Measurements from ENCODE around the gene AGO3.
"Not testable (repeated sequence)": the region's sequence is repeated elsewhere in the genome, so short reads cannot be mapped to it uniquely, and the experiment has no call there.

The AGO3 gene

DNA sequence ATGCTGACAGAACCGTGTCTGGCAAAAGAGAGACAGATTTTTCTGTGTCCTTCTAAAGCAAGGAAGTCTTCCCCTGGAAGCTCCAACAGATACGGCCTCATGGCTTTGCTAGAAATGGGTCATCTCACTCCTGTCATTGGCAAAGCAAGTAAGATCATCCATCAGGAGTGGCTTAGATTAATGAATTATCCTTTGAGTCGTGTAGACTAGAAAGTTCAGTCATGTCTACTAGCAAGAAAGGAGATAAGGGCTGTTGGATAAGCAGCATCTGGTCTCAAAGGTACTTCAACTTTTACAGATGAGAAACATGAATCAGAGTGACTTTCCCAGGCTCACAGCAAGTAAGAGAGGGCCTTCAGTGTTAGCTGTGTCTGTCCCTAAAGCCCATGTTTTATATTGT is 3.4 kb upstream of the AGO3 start:
- DNase-seq: no peak

DNA sequence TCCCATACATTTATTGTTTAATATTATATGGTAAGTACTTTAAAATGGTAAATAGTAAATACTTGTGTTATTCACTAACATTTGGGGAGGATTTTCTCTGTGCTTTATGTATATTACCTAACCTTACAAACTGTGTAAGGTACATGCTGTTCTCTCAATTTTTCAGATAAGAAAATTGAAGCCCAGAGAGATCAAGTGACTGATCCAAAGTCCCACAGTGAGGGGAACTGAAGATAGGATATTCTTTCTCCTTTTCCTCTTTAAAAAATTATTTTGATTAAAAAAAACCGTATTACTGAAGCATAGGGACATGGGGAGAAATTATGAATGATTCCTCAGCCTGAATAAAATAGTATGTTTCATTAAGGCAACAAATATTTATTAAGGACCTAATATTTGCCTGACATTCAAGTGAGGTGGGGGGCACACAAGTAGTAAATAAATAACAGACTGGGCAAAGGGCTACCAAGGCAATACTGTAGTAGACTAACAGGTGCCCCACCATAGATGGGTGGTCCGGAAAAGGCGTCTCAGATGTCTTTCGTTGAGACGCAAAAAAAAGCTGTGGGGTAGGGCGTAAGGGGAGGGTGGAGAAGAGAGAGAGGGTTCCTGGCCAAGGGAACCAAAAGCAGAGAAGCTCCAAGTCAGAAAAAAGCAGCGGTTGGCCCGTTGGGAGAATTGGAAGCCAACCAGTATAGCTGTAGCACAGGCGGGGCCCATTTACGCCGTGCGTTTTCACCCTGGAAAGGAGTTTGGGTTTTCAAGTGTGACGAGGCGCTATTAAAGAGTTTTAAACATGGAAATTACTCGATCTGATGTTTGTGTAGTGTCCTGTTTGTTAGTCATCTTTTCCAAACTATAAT is 944 bp upstream of the AGO3 start:
- peak; percentile 30 to 39 for DNase-seq

DNA sequence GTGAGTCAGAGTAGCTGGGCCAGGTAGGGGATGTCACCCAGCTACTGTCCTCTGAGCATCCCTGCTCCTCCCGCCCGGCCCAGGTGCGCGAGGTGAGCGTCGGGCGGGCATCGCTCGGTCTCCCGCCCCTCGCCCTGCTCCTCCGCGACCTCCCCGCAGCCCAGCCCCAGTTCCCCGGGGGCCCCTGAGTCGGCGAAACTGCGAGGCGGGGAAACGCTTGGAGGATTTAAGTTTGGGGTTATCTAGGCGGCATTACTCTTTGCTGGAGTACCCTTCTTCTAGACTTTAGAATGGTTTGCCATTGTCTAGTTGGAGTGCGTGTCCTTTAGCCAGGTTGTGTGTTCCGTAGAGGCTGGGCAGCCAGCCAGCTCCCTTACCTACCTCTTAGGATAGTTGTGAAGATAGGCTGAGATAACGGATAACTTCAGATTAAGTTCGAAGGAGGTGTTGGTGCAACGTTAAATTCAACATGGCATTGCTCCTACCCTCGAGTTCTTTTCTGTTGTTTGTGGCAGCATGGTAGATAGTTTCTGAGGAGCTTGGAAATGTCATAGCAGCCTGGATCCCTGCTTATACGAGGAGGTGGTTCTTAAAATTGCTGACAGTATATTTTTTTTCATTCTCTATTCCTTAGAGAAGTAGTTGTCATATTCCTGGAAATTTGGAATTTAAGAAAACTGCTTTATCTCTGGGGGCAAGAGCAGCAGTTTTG is 697 bp downstream of the AGO3 start:
- DNase-seq: peak in 1 of 2 experiments; percentile 34

DNA sequence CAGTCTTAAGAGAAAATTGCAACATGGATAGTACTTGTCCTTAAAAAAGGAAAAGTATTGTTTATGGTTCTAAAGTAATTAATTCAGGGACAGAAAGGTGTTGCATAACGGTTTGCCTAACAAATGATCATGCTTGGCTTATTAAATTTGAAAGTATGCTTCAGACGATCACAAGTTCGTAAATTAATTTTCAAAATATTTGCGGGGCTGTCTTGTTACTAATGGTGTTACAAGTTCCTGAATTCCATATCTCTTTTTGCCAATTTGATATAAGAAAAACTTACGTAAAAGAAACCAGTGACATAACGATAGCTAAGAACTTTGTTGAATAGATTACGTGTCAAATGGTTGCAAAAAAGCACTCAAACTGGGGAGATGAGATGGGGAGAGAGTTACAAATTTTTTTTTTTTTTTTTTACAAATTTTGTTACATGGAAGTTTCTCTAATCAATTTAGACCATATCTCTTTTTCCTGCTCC is 1.3 kb downstream of the AGO3 start:
- DNase-seq: no peak

DNA sequence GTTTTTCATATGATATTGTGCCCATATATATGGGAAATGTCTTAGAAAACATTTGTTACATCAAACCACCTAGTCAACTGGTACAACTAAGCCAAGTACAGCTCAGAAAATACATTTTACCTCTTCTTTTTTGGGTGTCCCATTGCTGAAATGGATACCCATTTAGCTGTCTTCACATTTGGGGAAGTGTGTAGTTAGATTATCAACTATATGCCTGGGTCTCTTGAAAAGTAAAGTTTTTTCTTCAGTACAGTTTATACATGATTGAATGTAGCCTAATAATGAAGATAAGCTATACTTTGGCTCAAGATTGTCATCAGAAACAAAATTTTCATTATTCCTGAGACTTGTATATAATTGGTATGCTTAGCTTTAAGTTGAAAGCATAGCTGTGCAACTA is 2.0 kb downstream of the AGO3 start:
- no peak for DNase-seq

DNA sequence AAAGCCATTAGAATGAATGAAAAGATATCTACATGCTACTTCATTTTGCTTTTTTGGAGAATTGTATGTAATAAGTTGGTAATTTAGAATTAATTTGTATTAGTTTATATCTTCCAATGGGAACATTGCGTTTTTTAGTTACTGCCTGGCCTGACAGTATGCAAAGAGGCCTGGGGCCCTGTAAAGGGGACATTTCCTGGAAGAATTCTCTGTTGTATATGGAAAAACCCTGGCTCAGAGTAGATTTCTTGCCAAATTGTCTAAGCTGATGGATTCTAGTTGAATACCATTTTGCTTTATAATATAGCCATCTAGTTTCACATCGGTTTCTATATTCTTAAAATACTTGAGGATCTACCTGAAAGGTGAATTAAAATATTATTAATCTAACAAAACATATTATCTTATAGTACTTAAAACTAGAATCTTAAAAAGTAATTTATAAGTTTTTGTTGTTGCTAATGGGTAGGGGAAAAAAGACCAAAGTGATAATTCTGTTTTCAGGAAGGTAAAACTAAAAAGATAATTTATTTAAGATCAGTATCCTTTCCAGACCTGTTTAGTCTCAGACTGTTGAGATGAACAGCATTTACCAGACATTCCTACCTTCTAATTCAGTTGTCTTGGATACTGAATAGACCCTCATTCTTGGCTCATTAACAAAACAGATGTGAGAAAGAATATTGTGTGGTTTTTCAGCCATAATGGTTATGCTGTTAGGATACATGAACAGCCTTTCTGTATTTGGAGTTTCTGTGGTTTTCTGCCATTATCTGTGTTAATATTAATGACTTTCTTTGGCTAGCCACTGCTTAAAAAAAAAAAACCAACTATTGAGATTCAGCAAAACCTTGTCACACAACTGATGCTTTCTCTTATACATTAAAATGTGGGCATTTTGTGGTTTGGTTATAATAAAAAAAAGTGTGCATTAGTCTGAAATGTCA is 4.8 kb downstream of the AGO3 start:
- no peak for DNase-seq

DNA sequence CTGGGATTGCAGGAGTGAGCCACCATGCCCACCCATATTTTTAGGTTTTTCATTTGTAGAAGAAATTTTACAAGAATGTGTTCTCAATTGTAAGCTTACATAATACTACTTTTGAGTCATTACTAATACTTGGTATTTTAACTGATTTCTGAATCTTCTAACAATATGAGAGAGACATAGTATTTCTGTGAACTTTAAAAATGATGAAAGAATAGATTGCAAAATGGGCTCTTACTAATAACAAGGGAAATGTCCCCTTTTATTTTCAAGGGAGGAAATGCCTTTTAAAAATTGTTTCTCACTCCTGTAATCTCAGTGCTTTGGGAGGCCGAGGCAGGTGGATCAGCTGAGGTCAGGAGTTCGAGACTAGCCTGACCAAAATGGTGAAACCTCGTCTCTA is 5.9 kb downstream of the AGO3 start:
- DNase-seq: no peak

DNA sequence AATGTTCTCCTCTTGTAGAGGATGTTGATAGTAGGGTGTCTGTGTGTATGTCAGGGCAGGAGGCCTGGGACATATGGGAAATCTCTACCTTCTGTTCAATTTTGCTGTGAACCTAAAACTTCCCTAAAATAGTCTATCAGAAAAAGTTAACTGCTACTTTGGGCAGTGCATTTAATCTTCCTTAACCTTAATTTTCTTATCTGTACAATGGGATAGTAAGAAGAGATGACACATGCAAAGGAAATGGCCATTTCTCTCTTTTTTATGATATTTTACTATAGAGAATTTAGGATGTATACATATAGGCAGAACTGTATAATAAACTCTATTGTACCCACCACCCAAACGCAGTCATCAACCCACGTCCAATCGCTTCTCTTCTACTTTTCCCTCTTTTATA is 8.6 kb downstream of the AGO3 start:
- DNase-seq: no peak

DNA sequence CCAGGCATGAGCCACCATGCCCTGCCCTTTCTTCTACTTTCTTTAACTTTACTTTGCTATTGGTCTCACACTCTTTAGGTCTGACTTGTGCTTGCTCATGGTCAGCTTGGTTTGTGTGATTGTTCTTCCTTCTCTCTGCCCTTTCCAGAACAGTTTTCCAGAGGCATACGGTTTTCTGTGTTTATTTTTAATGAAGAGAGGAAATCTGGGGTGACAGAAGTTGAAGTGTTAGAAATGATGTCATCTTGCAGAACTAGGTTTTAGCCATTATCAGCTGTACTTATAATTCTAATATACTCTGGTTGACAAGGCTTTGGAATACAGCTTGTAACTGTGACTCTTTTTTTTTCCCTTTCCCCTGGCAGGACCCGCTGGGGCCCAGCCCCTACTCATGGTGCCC is 14.4 kb downstream of the AGO3 start:
- DNase-seq: no peak

DNA sequence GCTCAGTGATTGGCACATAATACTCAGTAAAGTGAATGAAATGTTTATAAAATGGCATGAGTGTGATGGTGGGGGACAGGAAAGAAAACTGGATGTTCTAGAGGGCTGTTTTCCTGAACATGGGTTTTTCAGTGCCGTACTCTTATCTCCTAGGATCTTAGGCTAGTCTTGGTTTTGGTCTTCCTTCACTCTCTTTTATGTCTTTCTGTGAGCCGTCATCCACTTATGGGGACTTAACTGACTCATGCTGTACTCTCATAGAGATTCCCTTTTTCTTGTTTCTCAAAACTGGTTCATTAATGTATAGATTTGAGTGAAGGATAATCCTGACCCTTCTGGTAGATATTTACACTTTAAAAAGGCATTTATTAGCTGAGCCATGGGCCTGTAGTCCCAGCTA is 16.6 kb downstream of the AGO3 start:
- no peak for DNase-seq

DNA sequence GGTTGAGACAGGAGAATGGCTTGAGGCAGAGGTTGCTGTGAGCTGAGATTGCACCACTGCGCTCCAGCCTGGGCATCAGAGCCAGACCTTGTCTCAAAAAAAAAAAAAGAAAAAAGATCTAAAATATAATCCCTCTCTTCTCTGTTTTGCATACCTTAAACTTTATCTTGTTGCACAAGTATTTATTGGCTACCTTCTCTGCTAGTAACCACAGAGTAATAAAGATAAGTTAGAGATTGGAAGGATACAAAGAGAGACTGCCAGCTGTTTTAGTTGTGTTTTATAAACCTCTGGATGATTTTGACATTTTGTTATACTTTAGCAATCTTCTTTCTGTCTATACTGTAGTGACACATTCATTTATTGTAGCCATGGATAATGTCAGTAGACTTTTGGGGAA is 27.7 kb downstream of the AGO3 start:
- no peak for DNase-seq

DNA sequence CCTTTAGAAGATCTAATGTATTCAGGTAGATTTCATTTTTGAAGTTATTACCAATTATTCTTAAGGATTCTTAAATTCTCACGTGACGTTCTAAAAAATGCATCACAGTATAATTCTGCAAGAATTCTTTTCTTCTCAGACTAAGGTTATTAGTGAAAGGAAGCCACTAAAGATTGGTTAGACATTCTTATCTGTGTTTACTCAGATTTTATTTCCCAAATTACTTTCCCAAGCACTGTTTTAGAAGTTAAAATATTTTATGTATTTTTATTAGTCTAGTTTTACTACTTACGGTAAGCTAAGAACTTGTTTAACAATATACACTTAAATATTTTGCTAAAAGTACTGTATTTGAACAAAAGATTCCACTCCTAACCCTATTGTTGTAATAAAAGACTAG is 28.4 kb downstream of the AGO3 start:
- no peak for DNase-seq

DNA sequence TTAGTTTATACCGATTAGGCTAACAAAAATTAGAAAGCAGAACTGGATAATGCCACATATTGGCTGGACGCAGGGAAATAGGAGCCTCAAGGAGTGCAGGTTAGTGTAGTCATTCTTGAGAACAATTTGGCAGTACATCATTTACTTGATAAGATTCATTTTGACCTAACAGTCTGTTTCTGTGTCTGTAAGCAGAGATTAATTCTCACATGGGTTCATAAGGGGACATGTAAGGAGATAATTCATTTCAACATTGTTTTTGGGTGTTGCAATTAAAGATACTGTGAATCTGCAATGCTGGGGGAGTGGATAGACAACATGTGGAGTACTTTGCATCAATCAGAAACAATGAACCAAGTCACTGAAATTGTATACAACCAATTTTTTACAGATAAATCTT is 32.0 kb downstream of the AGO3 start:
- DNase-seq: no peak

DNA sequence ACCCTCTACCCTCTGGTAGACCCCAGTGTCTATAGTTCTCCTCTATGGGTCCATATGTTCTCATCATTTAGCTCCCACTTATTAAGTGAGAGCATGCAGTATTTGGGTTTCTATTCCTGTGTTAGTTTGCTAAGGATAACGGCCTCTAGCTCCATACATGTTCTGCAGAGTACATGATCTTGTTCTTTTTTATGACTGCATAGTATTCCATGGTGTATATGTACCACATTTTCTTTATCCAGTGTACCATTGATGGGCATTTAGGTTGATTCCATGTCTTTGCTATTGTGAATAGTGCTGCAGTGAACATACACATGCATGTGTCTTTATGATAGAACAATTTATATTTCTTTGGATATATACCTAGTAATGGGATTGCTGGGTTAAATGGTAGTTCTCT is 33.4 kb downstream of the AGO3 start:
- not testable (repeated sequence) for DNase-seq

DNA sequence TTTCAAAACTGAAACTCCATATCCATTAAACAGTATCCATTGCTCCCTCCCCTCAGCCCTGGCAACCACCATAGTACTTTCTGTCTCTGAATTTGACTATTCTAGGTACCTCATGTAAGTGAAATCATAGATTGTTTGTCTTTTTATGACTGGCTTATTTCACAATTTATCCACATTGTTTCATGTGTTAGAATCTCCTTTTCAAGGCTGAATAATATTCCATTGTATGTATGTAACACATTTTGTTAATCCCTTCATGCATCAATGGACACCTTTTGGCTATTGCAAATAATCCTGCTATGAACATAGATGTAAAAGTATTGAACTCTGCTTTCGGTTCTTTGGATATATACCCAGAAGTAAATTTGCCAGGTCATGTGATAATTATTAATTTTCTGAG is 37.5 kb downstream of the AGO3 start:
- no peak for DNase-seq

DNA sequence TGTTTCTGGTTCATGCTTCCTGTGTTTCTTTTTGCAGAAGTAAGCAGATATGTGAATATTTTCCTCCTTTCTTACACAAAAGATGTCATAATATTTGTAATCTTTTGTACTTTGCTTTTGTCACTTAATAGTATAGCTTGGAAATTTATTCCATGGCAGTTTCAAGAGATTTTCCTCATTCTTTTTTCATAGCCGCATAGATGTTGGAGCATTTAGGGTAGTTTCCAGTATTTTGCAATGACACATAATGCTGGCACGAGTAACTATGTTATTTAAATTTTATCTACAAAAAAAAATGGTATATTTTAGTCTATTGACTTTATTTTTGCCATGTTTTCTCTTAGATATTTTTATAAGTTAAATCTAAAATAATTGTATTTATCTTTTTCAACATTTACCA is 40.7 kb downstream of the AGO3 start:
- no peak for DNase-seq

DNA sequence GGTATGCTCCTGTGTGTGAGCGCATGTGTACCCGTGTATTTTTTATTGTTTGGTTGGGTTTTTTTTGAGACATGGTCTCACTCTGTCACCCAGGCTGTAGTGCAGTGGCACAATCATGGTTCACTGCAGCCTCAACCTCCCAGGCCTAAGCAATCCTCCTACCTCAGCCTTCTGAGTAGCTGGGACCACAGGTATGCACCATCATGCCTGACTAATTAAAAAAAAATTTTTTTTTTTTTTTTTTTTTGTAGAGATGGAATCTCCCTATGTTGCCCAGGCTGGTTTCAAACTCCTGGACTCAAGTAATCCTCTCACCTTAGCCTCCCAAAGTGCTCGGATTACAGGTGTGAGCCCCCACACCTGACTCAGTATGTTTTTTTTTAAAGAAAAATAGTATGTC is 41.7 kb downstream of the AGO3 start:
- DNase-seq: not testable (repeated sequence)

DNA sequence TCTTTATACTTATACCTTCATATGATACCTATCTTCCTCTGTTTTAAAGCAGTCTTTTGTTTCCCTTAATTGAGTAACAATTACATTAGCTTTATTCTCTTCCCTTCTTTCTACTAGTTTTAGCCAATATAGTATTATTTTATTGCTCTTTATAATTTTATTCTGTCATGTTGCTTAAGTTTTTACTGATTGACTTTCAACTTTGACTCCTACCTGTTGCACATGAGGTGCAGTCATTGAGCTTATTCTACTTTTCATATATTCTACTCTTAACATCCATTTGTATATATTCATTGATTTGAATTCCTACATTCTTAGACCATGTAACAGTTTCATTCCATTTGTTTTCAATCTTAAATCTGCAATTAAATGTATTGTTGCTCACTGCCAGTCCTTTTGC is 49.2 kb downstream of the AGO3 start:
- DNase-seq: no peak

DNA sequence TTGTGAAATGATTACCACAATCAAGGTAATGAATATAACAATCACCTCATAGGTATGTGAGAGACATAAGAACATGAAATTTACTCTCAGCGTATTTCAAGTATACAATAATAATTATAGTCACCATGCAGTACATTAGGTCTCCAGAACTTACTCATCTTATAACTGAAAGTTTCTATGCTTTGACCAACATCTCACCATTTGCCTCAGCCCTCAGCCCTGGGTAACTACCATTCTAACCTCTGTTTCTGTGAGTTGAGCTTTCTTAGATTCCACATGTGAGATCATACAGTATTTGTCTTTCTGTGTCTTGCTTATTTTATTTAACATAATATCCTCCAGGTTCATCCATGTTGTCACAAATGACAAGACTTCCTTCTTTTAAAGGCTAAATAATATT is 57.3 kb downstream of the AGO3 start:
- DNase-seq: no peak

DNA sequence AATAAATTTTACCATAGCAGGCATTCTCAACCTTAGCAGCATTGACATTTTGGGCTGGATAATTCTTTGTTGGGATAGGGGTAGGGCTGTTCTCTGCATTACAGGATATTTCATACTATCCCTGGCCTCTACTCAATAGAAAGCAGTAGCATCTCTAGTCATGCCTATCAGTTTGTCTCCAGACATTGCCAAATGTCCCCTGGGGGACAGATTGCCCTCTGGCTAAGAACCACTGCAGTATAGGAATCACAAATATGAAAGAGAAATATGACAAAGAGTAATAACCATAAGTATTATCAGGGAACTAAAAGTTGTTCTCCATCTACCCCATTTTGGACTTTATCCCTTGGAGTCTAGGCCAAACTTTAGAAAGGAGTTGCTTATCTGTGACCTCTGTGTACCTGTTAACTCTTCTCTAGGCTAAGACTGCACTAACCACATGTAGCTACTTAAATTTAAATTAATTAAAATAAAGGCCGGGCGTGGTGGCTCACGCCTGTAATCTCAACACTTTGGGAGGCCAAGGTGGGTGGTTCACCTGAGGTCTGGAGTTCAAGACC is 76.1 kb downstream of the AGO3 start:
- no peak for DNase-seq

DNA sequence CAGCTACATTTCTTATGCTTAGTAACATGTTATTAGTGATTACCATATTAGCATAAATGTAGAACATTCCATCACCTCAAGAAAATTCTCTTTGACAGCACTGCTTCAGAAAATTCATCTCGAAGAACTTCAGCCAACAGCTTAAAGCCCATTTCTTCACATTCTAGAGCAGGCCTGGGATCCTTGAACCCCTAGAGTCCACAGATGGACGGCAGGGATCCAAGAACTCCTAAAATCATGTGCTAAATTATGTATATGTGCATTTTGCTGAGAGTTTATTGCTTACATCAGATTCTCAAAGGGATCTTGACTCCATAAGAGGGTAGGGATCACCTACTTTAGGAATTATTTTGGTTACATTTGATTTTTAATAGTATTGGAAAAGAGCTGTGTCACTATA is 76.8 kb downstream of the AGO3 start:
- no peak for DNase-seq

DNA sequence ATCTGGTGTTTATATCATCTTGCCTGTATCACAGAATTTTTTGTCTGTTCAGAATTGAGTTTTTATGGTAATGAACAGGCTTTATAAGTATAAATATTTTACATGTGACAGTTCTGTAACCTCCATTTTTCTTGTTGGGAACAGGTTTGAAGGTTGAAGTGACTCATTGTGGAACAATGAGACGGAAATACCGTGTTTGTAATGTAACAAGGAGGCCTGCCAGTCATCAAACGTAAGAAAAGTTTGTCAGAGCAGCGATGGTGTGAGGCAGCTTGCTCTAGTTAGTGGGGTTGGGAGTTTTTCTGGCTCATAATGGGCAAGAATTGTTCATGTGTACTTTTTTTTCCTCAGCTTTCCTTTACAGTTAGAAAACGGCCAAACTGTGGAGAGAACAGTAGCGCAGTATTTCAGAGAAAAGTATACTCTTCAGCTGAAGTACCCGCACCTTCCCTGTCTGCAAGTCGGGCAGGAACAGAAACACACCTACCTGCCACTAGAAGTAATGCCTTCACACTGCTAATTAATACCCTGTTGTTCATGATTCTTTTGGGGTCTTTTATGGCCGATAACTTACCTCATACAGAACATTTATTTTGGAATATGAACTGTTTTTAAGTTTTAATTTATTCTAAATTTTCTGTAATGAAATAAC is 77.8 kb downstream of the AGO3 start:
- no peak for DNase-seq
